Neutrophil (primary cell): Measurements from ENCODE around the gene SKIDA1.

Source experiments
- H3K27ac ChIP-seq: fragments of 200-600 bp; sonication (generic); 2 replicates; pipeline ENCODE4 v1.5.1; 2016; ENCODE audit warnings: mild to moderate bottlenecking, moderate library complexity
- H3K27me3 ChIP-seq: fragments of 200-600 bp; sonication (generic); 2 replicates; pipeline ENCODE4 v1.6.0; 2016; ENCODE audit warnings: mild to moderate bottlenecking
- H3K36me3 ChIP-seq: fragments of 200-600 bp; sonication (generic); 2 replicates; pipeline ENCODE4 v1.5.1; 2017
- H3K4me1 ChIP-seq, 2 experiments: fragments of 200-600 bp in 1 of 2; sonication (generic) in 1 of 2; 1 replicate in 1 of 2; 2 replicates in 1 of 2; pipeline versions ENCODE4 v1.5.1 to v1.6.1; 2013 to 2016; ENCODE audit warnings: low read depth in 1 of 2, low read length in 1 of 2, mild to moderate bottlenecking in 1 of 2, moderate library complexity in 1 of 2; ENCODE audit not compliant: control insufficient read depth in 1 of 2, insufficient read depth in 1 of 2
- H3K4me3 ChIP-seq, 2 experiments: fragments of 200-600 bp in 1 of 2; sonication (generic) in 1 of 2; 1 replicate in 1 of 2; 2 replicates in 1 of 2; pipeline ENCODE4 v1.5.1; 2013 to 2016; ENCODE audit warnings: low read depth in 1 of 2, low read length in 1 of 2, mild to moderate bottlenecking in 1 of 2, moderate library complexity in 1 of 2
- H3K9me3 ChIP-seq: fragments of 200-600 bp; sonication (generic); 2 replicates; pipeline ENCODE4 v1.5.1; 2016
- CTCF ChIP-seq: fragments of 200-600 bp; sonication (generic); IDR thresholded peaks from 2 replicates; pipeline ENCODE4 v1.5.1; 2016; ENCODE audit warnings: antibody characterized with exemption

The SKIDA1 gene

GRCh38 chr10:21482821-21483220 lies 42.7 kb downstream of the SKIDA1 start:
- TF ChIP-seq CTCF, result no peak
- H3K36me3 ChIP-seq, result no peaks in the 10 kb centered on the region
- H3K27ac ChIP-seq, result no peak overlapping the region
- no peaks in the 10 kb centered on the region for H3K9me3 ChIP-seq
- no peaks in the 10 kb centered on the region for H3K4me1 ChIP-seq
- H3K27me3 ChIP-seq, result no peaks in the 10 kb centered on the region
- no peak overlapping the region for H3K4me3 ChIP-seq

- Histone ChIP-seq H3K9me3 (no peaks in the 10 kb centered on the region), H3K27me3 (no peaks in the 10 kb centered on the region), H3K4me3 (no peak overlapping the region), H3K36me3 (no peaks in the 10 kb centered on the region), H3K4me1 (no peaks in the 10 kb centered on the region), H3K27ac (no peak overlapping the region)
- no peak for TF ChIP-seq CTCF
Measured at GRCh38 chr10:21481407-21481806, 44.1 kb downstream of the SKIDA1 start.

GRCh38 chr10:21479570-21480315 lies 45.7 kb downstream of the SKIDA1 start:
- H3K4me1 ChIP-seq, result no peaks in the 10 kb centered on the region
- H3K4me3 ChIP-seq, result no peak overlapping the region
- H3K36me3 ChIP-seq, result no peaks in the 10 kb centered on the region
- no peak for TF ChIP-seq CTCF
- no peaks in the 10 kb centered on the region for H3K9me3 ChIP-seq
- H3K27ac ChIP-seq, result no peak overlapping the region
- no peaks in the 10 kb centered on the region for H3K27me3 ChIP-seq

GRCh38 chr10:21475393-21475792 lies 50.1 kb downstream of the SKIDA1 start:
- no peaks in the 10 kb centered on the region for H3K27me3 ChIP-seq
- no peak overlapping the region for H3K27ac ChIP-seq
- H3K9me3 ChIP-seq, result no peaks in the 10 kb centered on the region
- no peaks in the 10 kb centered on the region for H3K36me3 ChIP-seq
- no peak overlapping the region for H3K4me3 ChIP-seq
- H3K4me1 ChIP-seq, result no peaks in the 10 kb centered on the region
- no peak for TF ChIP-seq CTCF

GRCh38 chr10:21473541-21473940 lies 51.9 kb downstream of the SKIDA1 start:
- Histone ChIP-seq H3K27me3 (no peaks in the 10 kb centered on the region), H3K4me3 (no peak overlapping the region), H3K4me1 (no peaks in the 10 kb centered on the region), H3K9me3 (no peaks in the 10 kb centered on the region), H3K27ac (no peak overlapping the region), H3K36me3 (no peaks in the 10 kb centered on the region)
- no peak for TF ChIP-seq CTCF
